GM19372 (cell line): ENCODE data around the gene CDC42SE2.
"Not testable (repeated sequence)": the region's sequence is repeated elsewhere in the genome, so short reads cannot be mapped to it uniquely, and the experiment has no call there.

ENCODE experiments used
- ATAC-seq: cut with Tn5 transposase; IDR thresholded peaks from one replicate; pipeline ENCODE4 v1.9.1; 2021; ENCODE audit warnings: mild to moderate bottlenecking, low read depth, moderate library complexity; ENCODE audit not compliant: unreplicated experiment

Gene CDC42SE2

DNA sequence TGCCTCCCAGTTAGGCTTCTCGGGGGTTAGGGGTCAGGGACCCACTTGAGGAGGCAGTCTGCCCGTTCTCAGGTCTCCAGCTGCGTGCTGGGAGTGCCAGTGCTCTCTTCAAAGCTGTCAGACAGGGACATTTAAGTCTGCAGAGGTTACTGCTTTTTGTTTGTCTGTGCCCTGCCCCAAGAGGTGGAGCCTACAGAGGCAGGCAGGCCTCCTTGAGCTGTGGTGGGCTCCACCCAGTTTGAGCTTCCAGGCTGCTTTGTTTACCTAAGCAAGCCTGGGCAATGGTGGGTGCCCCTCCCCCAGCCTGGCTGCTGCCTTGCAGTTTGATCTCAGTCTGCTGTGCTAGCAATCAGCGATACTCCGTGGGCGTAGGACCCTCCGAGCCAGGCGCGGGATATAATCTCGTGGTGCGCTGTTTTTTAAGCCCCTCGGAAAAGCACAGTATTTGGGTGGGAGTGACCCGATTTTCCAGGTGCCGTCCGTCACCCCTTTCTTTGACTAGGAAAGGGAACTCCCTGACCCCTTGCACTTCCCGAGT is 48.5 kb downstream of the CDC42SE2 start:
- ATAC-seq: not testable (repeated sequence)

DNA sequence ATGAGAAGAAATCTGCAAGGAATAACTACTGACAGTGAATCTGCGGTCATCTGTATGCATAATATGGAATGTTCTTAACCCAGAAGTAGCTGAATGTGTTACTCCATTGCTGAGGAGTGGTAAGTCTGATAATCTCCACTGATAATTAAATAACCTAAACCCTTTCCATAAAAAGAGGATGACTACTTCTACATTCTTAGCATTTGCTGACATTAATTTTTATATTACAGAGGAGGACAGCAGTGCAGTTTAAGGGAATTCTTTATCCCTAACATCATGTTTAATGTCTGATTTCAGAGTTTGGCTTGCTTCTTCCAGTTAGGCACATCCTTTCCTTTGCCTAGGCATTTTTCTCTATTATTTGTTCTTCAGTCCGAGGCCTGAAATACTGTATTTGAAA is 52.2 kb downstream of the CDC42SE2 start:
- no peak for ATAC-seq

DNA sequence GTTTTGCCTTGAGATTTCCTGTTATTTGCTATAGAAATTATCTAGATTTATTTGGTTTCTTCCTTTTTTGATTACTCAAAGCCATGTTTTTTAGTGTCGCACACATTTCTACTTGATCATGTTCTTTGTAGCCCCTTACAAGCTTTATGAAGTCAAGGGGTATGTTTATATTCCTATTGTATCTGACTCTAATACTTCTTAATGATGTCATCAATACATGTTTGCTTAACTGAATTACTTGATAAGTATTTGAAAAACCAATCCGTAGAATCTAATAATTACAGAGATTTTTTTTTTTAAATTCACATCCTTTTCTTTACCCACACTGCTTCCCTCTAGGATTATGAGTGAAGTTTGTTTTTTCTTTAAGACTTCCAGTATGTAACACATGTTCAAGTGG is 53.0 kb downstream of the CDC42SE2 start:
- no peak for ATAC-seq

DNA sequence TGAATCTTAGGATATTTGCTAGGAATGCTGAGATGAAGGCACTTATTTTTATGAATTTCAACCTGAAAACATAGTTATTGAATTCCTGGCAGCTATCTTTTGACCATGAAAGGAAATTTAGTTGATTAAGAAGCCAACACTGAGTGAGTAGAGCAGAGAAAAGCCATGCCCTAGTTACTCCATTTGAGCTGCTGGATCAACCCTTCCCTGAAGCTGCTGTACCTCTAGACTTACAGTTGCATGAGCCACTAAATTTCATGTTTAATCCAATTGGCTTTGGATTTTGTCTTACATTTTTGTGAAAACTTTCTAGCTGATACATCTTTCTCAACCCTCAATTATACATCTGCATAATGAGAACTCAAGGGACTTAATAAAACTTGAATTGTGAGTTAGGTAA is 54.6 kb downstream of the CDC42SE2 start:
- ATAC-seq: no peak

DNA sequence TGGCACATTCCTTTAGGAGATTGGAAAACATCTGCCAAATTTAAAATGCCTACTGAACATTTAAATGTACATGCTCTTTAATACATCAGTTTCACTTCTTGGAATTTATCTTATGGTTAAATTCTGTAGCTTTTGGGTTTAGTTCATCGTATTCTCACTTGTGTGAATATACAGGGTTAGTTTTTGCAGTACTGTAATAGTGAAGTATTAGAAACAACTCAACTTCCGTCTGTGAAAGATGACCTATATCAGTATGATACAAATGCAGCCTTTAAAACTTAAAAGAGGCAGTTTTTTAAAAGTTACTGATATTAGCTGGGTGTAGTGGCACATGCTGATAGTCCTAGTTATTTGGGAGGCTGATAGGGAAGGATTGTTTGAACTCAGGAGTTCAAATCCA is 57.2 kb downstream of the CDC42SE2 start:
- no peak for ATAC-seq

DNA sequence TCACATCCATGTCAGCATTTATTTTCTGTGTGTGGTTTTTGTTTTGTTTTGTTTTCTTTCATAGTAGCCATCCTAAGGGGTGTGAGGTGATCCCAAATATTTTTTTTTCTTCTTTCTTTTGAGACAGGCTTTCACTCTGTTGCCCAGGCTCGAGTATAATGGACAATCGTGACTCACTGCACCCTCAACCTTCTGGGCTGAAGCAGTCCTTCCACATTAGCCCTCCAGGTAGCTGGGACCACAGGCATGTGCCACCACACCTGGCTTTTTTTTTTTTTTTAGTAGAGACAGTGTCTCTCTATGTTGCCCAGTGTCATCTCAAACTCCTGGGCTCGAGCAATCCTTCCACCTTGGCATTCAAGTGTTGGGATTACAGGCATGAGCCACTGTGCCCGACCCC is 59.1 kb downstream of the CDC42SE2 start:
- ATAC-seq: no peak

DNA sequence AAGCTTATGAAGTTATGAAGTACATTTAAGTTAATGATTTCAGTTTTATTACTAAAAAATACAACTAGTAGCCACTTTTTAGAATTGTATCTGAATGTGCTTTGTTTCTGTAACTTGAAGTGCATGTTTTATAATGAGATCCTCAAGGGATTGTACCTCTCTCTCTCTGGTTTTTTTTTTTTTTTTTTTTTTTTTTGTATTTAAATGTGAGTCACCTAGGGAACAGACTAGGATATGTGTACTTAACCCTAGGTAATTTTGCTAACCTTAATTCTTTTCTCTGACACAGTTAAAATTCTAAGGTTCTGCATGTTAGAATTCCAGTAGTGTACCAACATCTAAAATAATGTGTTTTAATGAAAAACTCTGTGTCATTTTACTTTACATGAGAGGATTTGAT is 59.5 kb downstream of the CDC42SE2 start:
- no peak for ATAC-seq

DNA sequence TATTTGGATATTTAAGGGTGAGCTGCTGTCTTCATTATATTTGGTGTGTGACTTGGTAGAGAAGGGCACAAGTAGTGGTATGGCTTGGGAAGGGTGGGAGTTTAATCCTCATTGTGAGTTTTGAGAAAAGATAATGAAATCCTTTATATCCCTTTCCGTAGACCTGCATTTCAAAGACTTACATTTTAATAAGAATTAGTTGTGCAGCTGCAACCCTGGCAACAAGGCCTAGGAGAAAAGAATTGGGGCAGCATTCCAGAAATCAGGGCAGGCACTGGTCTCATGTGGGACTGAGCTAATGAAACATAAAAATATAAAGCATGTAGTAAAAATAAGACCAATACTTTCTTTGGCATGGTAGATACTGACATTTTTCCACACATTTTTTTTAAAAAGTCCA is 60.5 kb downstream of the CDC42SE2 start:
- ATAC-seq: no peak

DNA sequence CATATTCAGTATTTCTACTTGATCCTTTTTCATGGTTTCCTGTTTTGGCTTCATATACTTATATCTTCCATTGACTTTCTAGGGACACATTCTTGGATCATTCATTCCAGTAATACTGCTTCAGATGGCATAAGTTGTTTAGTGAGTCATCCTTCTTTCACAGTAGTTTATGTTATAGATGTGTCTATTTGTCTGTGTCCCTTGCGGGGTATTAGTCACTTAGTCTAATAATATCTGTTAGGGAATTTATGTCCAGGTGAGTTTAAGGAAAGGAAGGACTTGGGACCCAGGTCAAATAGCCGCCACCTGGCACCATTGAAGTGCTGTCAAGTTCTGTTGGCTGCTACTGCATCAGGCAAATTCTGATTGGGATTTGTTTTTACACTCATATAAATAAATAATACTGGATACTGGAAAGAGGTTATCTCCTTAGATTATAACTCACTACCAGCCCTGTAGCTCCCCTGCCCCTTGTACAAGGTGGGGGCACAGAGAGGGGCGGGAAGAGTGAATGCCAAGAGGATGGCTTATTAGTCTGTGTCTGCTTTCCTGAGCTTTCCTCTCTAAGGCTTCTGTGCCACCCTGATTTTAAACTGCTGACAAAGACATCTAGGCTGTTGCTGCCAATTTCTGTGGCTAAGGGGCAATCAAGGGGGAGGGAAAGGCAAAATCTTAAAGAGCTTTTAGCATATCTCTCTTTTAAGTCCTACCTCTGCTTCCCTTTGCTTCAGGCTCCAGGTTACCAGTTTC is 64.9 kb downstream of the CDC42SE2 start:
- no peak for ATAC-seq

DNA sequence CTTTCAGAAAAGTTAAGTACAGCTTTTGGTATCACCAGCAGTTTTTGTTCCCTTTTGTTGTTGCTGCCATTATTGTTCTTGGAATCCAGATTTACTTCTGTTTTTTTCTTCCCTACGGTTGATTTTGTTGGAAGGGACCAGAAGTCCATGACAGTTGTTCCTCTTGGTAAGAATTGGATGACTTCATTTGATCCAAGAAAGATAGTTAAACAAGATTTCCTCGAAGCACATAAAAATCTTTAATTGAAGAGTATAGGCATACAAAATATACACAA is 65.4 kb downstream of the CDC42SE2 start:
- ATAC-seq: no peak

DNA sequence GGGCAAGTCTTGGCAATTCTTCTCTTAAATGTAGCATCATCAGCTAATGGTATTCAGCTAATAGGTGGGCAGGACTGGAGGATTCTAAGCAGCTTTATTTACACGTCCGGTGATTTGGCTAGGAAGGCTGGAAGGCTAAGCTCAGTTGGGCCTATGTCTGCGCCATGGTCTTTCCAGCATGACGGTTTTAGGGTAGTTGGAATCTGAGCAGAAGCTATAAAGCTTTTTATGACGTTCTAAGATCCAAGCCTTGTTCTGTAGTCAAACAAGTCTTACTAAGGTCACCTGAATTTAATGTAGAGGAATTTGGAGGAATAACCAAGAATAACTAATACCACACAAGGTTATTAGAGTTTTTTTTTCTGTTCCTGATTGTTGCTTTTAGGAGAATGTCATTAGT is 66.2 kb downstream of the CDC42SE2 start:
- ATAC-seq: no peak

DNA sequence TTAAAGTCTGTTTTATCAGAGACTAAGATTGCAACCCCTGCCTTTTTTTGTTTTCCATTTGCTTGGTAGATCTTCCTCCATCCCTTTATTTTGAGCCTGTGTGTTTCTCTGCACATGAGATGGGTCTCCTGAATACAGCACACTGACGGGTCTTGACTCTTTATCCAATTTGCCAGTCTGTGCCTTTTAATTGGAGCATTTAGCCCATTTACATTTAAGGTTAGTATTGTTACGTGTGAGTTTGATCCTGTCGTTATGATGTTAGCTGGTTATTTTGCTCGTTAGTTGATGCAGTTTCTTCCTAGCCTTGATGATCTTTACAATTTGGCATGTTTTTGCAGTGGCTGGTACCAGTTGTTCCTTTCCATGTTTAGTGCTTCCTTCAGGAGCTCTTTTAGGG is 71.9 kb downstream of the CDC42SE2 start:
- ATAC-seq: not testable (repeated sequence)

DNA sequence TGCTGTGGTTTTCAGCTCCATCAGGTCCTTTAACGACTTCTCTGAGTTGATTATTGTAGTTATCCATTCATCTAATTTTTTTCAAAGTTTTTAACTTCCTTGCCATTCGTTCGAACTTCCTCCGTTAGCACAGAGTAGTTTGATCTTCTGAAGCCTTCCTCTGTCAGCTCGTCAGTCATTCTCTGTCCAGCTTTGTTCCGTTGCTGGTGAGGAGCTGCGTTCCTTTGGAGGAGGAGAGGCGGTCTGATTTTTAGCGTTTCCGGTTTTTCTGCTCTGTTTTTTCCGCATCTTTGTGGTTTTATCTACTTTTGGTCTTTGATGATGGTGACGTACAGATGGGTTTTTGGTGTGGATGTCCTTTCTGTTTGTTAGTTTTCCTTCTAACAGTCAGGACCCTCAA is 72.9 kb downstream of the CDC42SE2 start:
- ATAC-seq: not testable (repeated sequence)

DNA sequence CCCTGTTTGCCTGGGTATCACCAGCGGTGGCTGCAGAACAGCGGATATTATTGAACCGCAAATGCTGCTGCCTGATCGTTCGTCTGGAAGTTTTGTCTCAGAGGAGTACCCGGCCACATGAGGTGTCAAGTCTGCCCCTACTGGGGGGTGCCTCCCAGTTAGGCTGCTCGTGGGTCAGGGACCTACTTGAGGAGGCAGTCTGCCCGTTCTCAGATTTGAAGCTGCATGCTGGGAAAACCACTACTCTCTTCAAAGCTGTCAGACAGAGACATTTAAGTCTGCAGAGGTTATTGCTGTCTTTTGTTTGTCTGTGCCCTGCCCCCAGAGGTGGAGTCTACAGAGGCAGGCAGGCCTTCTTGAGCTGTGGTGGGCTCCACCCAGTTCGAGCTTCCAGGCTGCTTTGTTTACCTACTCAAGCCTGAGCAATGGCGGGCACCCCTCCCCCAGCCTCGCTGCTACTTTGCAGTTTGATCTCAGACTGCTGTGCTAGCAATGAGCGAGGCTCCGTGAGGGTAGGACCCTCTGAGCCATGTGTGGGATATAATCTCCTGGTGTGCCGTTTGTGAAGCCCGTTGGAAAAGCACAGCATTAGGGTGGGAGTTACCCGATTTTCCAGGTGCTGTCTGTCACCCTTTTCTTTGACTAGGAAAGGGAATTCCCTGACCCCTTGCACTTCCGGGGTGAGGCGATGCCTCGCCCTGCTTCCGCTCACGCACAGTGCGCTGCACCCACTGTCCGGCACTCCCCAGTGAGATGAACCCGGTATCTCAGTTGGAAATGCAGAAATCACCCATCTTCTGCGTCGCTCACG is 73.6 kb downstream of the CDC42SE2 start:
- not testable (repeated sequence) for ATAC-seq

DNA sequence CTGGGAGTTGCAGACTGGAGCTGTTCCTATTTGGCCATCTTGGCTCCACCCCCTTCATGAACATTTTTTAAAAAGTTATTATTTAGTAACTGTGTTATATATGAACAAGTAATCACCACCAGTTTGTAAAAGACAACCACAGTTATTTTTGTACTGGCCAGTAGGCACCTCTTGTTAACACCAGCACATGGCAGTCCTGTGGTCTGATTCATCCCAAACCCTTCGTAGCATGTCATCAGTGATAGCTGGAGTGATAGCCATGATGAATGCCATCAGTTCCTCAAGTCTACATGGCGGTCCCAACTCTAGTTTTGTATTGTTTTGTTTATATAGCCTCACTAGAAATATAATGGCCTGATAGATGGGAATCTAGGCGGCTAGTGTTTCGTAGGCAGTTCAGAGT is 74.2 kb downstream of the CDC42SE2 start:
- ATAC-seq: no peak

DNA sequence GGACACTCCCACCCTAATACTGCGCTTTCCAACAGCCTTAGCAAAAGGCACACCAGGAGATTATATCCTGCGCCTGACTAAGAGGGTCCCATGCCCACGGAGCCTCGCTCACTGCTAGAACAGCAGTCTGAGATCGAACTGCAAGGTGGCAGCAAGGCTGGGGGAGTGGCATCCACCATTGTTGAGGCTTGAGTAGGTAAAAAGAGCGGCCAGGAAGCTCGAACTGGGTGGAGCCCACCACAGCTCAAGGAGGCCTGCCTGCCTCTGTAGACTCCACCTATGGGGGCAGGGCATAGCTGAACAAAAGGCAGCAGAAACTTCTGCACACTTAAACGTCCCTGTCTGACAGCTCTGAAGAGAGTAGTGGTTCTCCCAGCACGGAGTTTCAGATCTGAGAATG is 80.4 kb downstream of the CDC42SE2 start:
- ATAC-seq: not testable (repeated sequence)

DNA sequence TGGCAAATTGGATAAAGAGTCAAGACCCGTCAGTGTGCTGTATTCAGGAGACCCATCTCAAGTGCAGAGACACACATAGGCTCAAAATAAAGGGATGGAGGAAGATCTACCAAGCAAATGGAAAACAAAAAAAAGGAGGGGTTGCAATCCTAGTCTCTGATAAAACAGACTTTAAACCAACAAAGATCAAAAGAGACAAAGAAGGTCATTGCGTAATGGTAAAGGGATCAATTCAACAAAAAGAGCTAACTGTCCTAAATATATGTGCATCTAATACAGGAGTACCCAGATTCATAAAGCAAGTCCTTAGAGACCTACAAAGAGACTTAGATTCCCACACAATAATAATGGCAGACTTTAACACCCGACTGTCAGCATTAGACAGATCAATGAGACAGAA is 82.4 kb downstream of the CDC42SE2 start:
- not testable (repeated sequence) for ATAC-seq

DNA sequence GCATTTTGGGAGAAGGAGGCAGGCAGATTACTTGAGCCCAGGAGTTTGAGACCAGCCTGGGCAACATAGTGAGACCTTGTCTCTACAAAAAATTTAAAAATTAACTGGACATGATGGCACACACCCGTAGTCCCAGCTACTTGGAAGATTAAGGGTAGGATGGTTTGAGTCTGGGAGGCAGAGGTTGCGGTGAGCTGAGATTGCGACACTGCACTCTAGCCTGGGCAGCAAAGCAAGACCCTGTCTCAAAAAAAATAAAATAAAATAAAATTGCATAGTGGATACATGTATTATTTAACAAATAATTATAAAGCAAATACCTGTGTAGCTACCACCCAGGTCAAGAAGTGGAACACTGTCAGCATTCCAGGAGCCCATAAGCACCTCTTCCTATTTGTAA is 90.1 kb downstream of the CDC42SE2 start:
- ATAC-seq: no peak

DNA sequence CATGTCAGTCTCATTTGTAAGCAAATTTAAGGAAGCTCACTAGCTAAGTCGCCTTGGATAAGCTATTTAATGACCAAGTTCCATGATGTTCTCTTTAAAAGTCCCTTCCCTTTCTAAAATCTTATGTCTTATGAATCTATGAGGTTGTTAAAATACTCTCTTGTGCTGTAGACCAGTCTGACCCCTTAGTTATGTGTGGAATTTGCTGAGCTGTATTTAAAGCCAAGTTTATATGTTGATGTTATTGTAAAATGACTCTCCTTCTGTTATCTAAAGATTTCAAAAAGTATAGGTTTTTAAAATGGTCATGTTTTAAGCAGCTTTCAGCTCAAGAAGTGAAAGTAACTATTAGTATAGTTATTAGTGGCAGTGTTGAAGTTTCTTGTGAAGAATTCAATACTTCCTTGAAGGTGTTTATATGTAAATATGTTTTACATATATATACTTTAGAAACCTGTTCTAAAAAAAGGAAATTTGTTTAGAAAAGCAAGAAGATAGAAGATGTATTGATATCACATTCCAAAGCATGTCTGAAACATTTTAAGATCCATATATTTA is 92.2 kb downstream of the CDC42SE2 start:
- ATAC-seq: no peak

DNA sequence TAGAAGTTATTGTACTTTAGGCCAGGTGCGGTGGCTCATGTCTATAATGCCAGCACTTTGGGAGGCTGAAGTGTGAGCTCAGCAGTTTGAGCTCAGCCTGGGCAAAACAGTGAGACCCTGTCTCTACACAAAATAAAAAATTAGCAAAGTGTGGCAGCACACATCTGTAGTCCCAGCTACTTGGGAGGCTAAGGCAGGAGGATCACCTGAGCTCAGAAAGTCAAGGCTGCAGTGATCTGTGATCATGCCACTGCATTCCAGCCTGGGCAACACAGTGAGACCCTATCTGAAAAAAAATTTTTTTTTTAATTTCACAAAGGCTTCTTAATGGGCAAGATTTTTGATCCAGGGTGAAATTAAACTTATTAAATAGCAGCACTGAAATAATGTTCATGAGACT is 92.8 kb downstream of the CDC42SE2 start:
- no peak for ATAC-seq

DNA sequence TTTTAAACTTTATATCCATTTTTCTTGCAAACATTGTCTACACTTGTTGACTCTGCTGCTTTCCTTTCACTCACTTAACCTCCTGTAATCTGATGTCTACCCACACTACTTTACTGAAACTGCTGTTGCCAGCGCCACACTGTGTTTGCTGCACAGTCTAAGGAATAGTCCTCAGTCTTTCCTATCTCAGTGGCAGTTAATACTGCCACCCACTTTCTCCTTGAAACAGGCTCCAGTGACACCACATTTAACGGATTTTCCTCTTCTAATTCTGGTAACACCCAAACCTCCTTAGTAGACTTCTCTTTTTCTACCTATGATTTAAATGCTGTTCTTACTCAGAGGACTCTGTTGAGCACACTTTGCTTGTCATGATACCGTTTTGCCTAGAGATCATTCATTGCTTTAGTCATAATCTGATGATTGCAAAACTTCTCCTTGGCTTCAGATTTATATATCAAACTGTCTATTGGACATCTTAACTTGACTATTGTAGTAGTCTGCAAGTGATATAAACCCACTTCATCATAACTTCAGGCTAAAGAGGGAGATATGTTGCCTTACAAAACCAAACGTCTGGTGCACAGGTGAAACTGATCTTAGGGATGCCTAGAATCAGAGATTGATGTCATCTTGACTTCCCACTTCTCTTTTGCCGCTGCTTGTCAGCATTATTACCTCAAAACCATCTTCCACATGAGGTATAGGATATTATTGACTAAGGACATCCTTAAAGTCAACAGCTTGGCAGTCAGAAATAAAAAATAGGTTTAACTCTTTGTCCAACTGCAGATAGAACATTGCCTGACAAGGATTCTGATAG is 94.1 kb downstream of the CDC42SE2 start:
- ATAC-seq: peak; percentile 40
